Measurements from ENCODE around the gene CCDC27. TPM values are rescaled to one million over a fixed set of nuclear protein-coding genes. Genes with fewer than 3 reads are reported as not detected.

The CCDC27 gene
- total RNA-seq, 2 donors from 2014 or later, result not detected

GRCh38 chr1:3763351-3764125, 11.3 kb downstream of the CCDC27 start:
- H3K27me3 ChIP-seq, result no peaks in the 10 kb centered on the region
- DNase-seq (ENCODE audit: low spot score), result no peak

GRCh38 chr1:3767328-3767925, 15.2 kb downstream of the CCDC27 start:
- no peak for DNase-seq (ENCODE audit: low spot score)
- no peaks in the 10 kb centered on the region for H3K36me3 ChIP-seq
- no peaks in the 10 kb centered on the region for H3K27me3 ChIP-seq
- H3K27ac ChIP-seq, result no peak overlapping the region
- TF ChIP-seq, protein P1, sequence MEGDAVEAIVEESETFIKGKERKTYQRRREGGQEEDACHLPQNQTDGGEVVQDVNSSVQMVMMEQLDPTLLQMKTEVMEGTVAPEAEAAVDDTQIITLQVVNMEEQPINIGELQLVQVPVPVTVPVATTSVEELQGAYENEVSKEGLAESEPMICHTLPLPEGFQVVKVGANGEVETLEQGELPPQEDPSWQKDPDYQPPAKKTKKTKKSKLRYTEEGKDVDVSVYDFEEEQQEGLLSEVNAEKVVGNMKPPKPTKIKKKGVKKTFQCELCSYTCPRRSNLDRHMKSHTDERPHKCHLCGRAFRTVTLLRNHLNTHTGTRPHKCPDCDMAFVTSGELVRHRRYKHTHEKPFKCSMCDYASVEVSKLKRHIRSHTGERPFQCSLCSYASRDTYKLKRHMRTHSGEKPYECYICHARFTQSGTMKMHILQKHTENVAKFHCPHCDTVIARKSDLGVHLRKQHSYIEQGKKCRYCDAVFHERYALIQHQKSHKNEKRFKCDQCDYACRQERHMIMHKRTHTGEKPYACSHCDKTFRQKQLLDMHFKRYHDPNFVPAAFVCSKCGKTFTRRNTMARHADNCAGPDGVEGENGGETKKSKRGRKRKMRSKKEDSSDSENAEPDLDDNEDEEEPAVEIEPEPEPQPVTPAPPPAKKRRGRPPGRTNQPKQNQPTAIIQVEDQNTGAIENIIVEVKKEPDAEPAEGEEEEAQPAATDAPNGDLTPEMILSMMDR (IDR thresholded peaks at IDR 0.05), result no peak
- H3K4me1 ChIP-seq, result peaks cover 0 to 16% of the 10 kb centered on the region in 2 donors
- H3K4me3 ChIP-seq, result no peak overlapping the region
- no peaks in the 10 kb centered on the region for H3K9me3 ChIP-seq

More at GRCh38 chr1:3763351-3764125, 11.3 kb downstream of the CCDC27 start:
- H3K4me3 ChIP-seq, result no peak overlapping the region
- no peaks in the 10 kb centered on the region for H3K4me1 ChIP-seq
- TF ChIP-seq, protein P1 (IDR thresholded peaks at IDR 0.05), result no peak
- H3K9me3 ChIP-seq, result no peaks in the 10 kb centered on the region
- no peaks in the 10 kb centered on the region for H3K36me3 ChIP-seq
- no peak overlapping the region for H3K27ac ChIP-seq

GRCh38 chr1:3768811-3769390, 16.7 kb downstream of the CCDC27 start:
- H3K36me3 ChIP-seq, result no peaks in the 10 kb centered on the region
- H3K27me3 ChIP-seq, result no peaks in the 10 kb centered on the region
- peaks cover 0 to 29% of the 10 kb centered on the region in 2 donors for H3K4me1 ChIP-seq
- TF ChIP-seq, protein P1 (IDR thresholded peaks at IDR 0.05), result no peak
- no peak for DNase-seq (ENCODE audit: low spot score)
- H3K4me3 ChIP-seq, result no peak overlapping the region
- no peak overlapping the region for H3K27ac ChIP-seq
- H3K9me3 ChIP-seq, result no peaks in the 10 kb centered on the region

GRCh38 chr1:3770047-3770765, 18.0 kb downstream of the CCDC27 start:
- Histone ChIP-seq H3K4me1 (peaks cover 0 to 42% of the 10 kb centered on the region in 2 donors), H3K27me3 (no peaks in the 10 kb centered on the region), H3K27ac (no peak overlapping the region), H3K9me3 (no peaks in the 10 kb centered on the region), H3K4me3 (no peak overlapping the region), H3K36me3 (no peaks in the 10 kb centered on the region)
- no peak for DNase-seq (ENCODE audit: low spot score)
- TF ChIP-seq, protein P1 (IDR thresholded peaks at IDR 0.05), result no peak

DNA sequence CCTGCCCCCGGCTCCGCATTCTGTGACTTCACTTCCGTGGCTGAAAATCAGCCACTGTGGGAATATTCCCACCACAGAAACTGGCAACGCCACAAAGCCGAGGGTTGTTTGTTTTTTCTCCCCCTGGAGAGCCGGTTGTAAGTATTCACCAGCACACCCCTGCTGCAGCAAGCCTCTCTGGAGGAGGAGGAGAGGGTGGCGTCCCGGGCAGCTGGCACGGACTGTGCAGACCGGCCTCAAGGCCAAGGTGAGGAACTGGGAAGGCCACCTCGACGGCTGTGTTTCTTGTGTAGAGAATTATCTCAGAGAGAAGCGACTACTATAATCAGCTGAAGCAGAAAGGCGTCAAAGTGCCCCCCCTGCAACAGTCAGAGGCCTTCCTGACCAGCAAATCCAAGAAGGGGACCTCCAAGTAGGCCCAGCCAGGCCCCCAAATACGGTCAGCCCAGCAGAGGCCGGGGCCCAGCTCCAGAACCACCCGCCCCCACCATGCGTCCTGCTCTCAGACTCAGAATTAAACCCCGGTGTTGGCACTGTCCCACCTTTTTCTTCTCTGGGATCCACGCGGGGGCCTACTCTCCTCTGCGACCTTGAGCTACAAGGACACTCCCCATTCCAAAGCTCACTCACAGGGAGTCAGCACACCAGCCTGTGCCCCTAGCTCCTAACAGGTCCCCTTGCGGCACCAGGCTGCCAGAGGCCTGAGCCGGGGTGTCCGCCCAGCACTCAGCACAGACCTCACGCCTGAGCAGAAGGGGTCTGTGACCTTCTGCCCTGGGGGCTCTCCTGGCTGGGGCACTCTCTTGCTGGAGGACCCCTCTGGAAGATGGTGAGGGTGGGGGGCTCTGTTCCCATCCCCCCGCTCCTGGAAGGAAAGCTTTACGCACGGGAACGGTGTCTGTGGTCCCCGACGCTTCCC, 19.1 kb downstream of the CCDC27 start:
- Histone ChIP-seq H3K9me3 (no peaks in the 10 kb centered on the region), H3K27me3 (no peaks in the 10 kb centered on the region), H3K27ac (peak overlapping the region; percentile 90 to 93), H3K36me3 (no peaks in the 10 kb centered on the region), H3K4me3 (peak overlapping the region; percentile 64 to 76), H3K4me1 (peaks cover 0 to 54% of the 10 kb centered on the region in 2 donors)
- DNase-seq (ENCODE audit: low spot score), result no peak
- TF ChIP-seq, protein P1 (IDR thresholded peaks at IDR 0.05), result no peak
